ENCODE measurements around the gene C2orf81.
"Not testable (repeated sequence)": the region's sequence is repeated elsewhere in the genome, so short reads cannot be mapped to it uniquely, and the experiment has no call there.

C2orf81 gene

DNA sequence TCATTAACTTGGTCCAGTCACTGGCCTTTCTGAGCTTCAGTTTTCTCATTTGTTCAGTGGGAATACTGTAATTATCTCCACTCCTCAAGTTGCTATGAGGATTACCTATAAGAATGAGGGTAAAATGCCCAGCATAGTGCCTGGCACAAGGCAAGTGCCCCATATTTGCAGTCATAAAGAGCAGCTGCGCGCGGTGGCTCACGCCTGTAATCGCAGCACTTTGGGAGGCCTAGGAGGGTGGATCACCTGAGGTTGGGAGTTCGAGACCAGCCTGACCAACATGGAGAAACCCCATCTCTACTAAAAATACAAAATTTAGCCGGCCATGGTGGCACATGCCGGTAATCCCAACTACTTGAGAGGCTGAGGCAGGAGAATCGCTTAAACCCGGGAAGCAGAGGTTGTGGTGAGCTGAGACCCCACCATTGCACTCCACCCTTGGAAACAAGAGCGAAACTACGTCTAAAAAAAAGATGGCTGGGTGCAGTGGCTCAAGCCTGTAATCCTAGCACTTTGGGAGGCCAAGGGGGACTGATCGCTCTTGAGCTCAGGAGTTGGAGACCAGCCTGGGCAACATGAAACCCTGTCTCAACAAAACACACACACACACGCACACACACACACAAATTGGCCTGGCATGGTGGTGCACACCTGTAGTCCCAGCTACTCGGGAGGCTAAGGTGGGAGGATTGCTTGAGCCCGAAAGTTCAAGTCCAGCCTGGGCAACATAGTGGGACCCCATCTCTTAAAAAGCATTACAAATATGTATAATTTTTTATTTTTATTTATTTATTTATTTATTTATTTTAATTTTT is 21.3 kb upstream of the C2orf81 start:
- DNase-seq, result not testable (repeated sequence)

DNA sequence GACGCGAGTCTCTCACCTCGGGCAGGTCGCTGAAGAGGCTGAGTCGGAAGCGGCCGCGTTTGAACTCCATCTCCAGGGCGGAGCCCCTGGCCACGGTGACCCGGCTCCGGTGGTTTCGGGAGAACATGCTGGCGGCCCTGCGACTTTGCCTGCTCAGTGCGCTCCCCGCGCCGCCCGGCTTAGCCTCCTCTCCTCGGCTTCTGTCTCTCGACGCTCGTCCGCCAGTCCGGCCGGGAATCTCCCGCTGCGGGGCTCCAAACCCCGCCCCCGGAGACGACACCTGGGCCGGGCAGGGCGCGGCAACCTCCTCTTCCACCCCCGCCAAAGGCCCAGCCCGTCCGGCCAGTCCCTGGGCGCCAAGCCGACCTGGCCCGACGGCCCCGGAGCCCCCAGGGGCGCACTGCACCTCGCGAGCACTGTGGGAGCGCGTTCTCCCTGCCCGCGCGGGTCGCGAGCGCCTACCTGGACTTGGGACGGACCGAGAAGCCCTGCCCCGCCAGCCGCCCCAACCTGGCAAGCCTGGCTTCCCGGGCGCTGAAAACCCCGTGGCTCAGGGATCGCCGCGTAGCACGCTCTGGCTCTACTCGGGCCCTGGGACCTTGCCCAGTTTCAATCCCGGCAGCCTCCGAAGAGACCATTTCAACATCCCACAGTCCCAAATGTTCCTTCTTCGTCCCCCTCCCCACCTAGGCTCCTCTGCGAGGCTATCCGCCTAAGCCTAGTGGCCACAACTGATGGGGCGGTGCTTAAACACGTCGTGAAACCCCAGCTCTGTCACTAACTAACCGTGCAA is 20.5 kb upstream of the C2orf81 start, which contains the start of gene RTKN:
TSS of gene RTKN (minus strand) at position 248 of the 793 bp plus-strand sequence. CDS start at position 127, 121 bp downstream.
- DNase-seq, result no peak

DNA sequence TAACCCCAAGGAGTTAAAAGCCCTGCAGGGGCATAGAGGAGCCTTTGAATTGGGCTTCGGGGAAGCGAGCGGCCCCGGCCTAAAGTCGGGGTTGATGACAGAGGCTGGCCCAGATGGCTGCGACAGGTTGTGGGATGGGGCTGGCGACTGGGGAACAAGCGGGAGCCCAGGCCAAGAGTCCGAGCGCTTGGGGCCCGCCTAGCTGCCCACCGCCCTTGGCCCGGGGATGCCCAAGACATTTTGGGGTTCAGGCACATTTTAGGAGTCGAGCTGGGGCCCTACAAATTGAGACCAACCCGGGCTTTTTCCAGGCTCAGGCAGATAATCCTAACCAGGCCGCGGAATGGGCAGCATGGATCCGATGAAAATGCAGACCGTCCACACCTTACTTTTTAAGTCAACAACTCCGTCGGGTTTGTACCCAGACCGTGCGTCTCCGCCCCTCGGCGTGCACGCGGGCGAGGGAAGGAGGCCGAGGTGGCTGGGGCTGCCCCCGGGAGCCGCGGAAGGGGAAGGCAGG is 19.8 kb upstream of the C2orf81 start:
- no peak for DNase-seq

DNA sequence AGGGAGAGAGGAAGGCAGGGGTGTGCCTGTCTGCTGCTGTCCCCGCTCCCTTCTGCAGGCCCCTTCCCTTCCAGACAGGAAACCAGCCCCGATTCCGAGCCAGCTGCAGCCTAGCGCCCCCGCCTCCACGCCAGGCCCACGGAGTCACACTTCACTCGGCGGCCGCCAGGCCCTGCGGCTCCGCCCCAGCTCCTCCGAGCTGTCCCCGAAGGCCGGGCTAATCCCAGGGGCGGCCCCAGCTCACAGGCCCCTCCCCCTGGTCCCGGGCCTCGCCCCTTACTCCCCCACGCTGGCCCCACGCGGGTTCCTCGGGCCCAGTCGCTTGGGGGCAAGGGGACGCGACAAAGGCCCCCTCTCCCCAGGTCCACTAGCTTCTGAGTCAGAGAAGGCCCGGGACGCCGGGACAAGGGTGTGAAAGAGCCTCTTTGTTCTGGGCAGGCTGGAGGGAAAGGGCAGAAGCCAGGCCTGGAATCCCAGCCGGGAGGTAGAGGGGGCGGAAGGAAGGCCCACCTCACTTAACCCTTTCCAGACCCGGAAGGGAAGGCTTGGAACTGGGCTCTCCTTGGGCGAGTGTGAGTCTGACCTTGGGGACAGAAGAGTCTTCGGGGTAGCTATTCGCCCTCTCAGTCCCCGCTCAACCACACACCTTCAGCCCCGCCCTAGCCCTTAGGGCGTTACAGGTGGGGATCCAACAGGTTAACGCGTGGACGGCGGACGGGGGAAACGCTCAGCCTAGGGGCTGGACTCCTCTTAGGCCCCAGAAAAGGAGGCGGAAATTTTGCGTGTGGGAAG is 19.2 kb upstream of the C2orf81 start:
- peak; percentile 75 for DNase-seq

DNA sequence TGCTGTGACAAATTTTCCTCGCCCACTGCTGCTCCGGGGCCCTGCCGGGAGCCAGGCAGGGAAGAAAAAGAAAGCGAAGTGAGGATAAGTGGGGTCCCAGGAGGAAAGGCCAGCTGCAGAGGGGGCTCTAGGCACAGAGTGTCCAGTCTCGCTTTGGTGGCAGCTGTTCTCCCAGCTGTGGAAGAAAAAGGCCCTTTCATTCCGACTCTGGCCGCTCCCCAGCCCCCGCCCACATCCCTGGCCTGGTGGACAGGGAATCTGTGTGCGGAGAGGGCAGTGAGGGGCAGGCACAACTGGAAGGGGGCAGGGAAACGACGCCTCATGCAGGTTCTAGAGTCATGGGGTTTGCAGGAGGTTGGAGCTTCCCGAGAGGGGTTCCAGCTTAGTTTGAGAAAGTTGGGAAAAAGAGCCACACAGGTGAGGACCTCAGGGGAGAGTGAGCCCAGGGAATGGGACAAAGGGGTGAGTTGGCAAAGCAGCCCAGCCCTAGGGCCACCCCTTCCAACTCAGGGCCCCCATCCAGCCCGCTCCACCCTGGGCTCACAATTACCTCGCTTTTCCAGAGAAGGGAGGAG is 18.5 kb upstream of the C2orf81 start:
- DNase-seq, result no peak

DNA sequence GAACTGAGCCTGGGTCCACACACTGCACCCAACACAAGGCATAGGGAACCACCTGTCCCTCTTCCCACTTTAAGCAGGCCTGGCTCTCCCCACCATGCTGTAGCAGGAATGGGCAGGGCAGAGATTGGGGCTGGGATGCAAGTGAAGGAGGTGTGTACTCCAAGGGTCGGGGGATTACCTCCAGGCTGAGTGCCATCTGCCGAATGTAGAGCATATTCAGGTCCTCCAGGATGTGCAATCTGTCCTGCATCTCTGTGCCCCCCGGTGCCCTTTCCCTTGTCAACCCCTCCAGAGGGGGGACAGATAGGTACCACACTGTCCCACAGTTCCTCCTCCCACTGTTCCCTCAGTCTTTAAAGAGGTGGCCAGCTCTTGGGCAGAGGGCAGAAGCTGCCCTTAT is 18.0 kb upstream of the C2orf81 start:
- no peak for DNase-seq

DNA sequence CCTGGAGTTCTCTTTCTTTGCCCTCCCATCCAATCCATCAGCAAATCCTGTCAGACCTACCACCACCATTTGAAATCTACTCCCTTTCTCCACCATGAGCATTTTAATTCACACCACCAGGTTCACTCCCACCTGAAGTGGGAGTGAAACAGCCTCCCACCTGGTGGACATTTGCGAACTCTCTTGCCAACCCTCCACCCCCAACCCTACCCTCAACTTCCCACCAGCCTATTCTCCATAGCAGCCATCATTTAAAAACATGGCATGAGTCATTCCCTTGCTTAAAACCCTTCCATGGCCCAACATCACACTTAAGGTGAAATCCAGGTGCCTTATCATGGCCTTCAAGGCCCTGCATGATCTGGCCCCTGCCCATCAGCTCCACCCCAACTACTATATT is 16.8 kb upstream of the C2orf81 start:
- no peak for DNase-seq

DNA sequence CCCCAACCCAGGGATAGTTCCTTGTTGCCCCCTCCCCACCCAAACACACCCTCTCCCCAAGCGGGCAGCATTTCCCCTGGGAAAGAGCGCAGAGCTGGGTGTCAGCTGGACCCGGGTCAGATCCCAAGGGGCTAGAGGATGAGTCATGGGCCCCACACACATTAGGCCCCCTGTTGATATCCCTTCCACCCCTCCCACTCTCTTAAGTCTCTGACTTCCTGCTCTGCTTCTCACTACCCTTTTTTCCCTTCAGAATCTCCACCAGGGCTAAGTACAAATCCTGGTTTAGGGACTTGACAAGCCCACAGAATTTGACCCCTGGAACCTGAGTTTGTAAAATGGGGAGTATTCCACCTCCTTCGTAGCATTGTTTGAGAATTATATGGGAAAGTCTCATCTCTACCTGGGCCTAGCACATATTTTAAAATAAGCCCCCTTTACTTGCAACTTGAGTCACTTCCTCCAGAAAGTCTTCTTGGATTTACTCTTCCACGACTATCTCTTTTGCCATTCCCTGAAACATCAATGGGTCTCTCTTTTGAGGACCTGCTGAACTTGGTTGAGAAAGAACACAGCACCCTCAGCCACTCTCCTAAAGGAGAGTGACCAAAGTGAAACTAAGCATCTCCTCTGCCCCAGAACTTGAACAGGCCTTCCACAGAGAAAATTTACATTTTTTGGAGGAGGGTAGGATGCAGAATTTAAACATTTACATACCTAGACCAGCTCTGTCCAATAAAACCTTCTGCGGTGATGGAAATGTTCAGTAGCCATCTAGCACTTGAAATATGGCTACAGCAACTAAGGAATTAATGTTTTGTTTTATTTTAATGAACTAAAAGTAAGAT is 15.7 kb upstream of the C2orf81 start:
- DNase-seq, result no peak

DNA sequence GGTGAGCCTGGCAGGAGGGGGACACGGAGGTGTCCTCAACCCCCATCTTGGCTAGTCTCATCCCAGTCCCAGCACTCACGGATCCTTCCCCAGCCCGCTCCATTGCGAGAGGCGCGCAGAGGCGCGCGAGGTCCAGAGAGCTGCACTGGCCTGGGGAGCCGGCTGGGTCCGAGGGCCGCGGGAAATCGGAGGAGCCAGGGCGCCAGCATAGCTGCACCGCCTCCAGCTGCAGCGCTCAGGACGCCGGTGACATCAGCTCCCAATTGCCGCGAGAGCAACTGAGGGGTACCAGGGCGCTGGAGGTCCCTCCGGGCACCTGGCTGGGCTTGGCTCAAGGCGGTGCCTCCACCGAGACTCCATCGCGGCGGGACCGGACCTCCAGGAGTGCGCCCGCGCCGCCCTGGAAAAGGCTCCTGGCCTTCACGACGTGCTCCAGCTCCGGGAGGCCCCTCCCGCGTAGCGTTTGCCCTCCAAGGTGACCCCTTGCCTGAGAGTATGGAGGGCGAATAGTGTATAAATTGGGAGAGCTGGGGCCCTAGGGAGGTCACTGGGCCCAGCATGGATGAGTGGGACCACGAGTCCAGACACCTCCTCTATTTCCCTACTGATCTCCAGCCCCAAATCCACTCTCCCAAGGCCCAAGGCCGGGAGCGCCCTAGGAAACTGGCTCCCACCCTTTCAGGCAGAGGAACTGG is 14.8 kb upstream of the C2orf81 start:
- DNase-seq, result no peak

DNA sequence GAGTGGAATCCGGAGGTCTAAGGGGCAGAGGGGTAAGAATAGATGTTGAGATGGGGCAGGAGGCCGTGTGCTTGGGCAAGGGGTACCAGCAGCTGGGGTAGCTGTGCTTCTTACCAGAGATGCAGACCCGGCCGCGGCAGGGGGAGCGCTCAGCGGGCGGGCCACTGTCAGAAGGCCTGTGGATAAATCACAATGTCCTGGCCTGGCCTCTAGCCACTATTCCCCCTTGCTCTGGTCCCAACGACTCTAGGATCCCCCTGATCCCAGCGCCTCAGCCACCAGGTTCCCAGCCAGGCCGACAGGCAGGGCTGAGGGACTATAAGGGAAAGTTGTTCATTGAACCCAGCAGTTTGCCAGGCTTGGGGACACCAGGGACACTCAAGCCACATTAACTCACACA is 9.1 kb upstream of the C2orf81 start:
- DNase-seq, result no peak

DNA sequence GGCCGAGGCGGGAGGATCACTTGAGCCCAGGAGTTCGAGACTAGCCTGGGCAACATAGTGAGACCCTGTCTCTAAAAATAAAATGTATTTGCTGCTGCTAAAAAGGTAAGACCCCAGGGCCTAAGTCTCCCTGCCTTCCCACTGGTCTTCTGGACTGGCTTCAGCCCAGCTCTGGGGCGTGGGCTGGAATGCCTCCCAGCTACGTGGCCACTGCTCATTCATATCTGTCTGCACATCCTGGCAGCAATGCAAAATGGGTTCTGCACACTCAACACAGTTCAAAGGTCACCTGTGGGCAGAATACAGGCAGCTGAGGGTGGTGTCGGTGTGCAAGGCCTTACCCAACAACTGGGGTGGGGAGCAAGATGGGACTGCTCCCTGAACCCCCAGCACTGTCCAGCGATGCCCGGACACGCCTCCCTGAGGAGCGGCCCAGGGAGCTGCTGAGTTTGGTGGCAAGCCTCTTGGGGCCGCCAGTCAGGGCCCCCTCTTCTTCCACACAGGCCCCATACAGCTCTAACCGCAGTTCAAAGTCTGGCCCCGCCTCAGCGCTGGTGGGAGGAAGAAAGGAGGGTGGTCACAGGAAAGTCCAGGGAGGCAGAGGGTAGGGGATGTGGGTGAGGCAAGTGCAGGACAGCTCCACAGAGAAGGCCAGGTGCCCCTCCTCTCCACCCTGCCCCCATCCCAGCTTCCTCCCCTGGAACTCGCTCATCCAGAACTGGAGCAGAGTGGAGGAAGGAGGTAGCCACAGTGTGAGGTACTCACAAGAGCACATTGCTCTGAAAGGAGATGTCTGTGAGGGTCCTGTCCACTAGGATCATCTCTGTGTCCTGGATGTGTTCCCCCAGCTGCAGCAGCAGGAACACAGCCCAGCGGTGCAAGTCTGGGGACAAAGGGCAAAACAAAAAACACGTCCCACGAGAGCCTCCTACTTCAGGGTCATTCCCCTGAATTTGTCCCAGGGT is 8.3 kb upstream of the C2orf81 start:
- no peak for DNase-seq

DNA sequence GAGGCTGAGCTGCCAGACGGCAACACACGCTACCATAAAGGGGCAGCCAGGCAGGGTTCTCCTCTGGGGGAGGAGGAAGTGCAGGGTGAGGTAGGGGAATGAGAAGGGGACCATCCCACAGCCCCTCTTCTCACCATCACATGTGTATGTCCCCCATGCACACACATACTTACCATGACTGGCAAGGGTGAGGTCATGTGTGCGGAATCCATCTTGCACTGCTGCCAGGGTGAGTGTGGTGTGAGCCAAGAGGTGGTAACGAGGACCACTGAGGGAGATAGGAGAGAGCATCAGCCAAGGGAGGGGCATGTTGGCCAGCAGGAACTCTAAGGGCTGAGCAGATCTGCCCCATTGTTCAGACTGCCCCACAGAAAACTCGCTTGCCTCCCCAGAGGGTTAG is 7.3 kb upstream of the C2orf81 start:
- no peak for DNase-seq

DNA sequence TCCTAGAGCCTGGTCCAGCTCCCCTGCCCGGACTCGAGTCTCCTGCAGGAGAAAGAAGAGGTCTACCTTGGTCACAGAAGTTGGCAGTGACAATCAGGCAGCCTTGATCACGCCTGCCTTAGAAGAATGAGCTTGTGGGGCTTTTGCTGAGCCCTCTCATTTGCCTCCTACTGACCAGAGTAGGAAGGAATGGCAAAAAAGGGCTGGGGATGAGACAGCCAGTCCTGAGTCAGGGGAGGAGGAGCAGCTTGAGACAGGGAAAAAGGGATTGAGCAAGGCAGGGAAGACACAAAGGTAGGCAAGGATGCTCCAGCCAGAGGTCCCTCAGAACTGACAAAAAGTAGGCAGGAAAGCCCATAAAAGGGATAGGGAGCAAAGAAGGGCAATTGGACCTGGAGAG is 6.1 kb upstream of the C2orf81 start:
- DNase-seq, result no peak

DNA sequence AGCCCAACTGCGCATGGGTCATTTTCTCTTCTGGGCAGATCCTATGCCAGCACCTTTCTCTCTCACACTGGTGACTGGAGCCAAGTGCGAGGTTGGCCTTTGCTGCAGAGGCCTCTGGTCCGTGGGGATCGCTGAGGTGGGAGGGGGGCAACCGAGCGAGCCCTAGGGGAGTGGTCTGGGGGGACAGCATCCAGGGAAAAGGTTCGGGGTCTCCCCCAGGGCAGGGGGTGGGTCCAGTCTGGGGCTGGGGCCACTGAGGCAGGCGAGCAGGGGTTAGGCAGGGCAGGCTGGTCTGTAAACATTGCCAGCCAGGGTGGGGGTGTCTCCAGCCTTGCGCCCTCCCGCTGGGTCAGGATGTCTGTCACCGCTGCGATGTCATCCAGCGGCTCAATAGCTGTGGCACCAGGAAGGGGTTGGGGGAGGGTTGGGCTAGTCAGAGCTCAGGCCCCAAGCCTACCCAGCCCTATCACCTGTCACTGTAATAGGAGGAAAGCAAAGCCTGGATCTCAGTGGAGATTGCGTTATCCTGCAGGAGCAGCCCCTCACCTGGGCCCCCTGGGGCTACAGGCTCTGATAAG is 4.9 kb upstream of the C2orf81 start:
- DNase-seq, result no peak

DNA sequence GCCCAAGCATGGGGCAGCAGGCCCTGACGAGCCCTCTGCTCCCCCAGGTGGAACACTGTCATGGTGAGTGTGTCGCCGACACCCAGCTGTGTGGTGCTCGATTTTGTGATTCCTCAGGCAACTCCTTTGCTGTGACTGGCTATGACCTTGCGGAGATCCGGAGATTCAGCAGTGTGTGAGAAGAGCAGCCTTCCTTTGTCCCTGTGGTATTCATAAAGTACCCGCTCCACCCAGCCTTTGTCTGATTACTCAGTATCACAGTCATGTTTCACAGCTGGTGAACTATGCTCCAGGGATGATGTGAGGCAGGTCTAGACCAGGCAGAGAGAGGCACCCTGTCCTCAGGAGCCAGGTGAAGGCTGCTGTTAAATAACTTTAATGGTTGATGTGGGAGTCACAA is 4.1 kb upstream of the C2orf81 start:
- no peak for DNase-seq

DNA sequence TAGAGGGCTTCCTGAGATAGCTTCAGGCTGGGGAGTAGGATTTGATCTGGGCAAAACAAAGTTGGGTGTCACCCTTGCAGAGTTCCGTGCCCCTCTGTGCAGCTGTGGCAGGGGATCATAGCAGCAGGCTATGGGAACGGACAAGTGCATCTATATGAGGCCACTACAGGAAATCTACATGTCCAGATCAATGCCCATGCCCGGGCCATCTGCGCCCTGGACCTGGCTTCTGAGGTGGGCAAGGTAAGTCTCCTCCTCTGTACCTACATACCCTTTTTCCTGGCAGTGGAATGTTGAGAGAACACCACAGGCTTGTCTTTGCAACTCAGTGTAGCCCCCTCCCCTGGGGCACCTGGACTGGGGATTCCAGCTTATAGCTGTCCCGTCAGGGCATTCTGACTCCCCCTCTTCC is 3.6 kb upstream of the C2orf81 start:
- no peak for DNase-seq

DNA sequence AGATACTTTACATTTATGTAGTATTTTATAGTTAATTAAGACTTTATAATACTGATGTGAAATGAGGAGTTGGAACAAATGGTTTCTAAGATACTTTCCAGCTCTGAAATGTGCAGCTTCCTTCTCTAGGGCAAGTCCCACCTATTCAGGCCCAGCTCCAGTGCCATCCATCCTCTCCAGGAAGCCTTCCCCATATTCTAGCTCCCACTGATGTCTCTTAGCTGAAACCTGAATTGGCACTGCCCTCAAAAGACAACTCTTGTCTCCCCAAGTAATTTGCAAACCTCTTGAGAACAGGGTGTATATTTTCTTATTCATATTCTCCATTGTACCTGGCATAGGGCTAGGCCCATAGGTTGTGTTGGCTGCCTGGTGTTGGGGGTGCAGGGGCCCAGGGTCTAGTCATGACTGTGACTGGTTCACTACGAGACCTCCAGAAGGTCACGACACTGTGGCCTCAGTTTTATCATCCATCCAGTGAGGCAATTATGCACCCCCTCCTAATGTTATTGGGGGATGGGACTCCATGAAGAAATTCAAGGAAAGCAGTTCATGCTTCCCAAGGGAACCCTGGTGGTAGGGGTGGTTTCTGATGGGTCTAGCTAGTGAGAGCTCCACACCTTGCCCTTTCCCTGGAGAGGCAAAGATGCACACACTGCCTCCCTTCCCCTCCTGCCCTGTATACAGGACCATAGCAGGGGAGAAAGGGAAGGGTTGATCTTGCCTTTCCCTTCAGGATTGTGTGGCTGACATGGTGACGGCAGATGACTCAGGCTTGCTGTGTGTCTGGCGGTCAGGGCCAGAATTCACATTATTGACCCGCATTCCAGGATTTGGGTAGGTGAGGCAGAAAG is 2.9 kb upstream of the C2orf81 start:
- no peak for DNase-seq
